ENCODE measurements around the gene NMT2. TPM values are rescaled to one million over a fixed set of nuclear protein-coding genes. Genes with fewer than 3 reads are reported as not detected.
A peak's percentile ranks its signal among the peaks of the same experiment; 100 is the strongest.

Gene NMT2
- total RNA-seq, 1 experiment from 2014 or later = 26.1 TPM

DNA sequence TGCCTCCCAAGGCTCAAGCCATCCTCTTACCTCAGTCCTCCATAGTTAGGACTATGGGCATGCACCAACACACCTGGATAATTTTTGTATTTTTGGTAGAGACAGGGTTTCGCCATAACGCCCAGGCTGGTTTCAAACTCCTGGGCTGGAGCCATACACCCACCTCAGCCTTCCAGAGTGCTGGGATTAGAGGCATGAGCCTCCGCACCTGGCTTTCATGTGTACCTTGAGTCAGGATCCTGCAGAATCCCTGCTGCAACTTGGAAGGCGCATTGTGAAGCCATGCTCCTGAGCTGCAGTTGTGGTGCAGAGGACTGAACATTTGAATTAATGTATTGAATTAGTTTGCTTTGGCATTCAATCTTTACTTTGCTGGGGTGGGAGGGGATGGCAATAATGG, 29.4 kb upstream of the NMT2 start (continued):
- TF ChIP-seq, protein P1, sequence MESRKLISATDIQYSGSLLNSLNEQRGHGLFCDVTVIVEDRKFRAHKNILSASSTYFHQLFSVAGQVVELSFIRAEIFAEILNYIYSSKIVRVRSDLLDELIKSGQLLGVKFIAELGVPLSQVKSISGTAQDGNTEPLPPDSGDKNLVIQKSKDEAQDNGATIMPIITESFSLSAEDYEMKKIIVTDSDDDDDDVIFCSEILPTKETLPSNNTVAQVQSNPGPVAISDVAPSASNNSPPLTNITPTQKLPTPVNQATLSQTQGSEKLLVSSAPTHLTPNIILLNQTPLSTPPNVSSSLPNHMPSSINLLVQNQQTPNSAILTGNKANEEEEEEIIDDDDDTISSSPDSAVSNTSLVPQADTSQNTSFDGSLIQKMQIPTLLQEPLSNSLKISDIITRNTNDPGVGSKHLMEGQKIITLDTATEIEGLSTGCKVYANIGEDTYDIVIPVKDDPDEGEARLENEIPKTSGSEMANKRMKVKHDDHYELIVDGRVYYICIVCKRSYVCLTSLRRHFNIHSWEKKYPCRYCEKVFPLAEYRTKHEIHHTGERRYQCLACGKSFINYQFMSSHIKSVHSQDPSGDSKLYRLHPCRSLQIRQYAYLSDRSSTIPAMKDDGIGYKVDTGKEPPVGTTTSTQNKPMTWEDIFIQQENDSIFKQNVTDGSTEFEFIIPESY (IDR thresholded peaks at IDR 0.05; ENCODE audit: extremely low read depth, insufficient replicate concordance, low read length) = no peak
- TF ChIP-seq TCF7L2 (IDR thresholded peaks at IDR 0.05; ENCODE audit: borderline replicate concordance, extremely low read depth, insufficient read depth, insufficient read length) (no peak), ELF1 (IDR thresholded peaks at IDR 0.05; ENCODE audit: borderline replicate concordance, low read depth) (no peak)

DNA sequence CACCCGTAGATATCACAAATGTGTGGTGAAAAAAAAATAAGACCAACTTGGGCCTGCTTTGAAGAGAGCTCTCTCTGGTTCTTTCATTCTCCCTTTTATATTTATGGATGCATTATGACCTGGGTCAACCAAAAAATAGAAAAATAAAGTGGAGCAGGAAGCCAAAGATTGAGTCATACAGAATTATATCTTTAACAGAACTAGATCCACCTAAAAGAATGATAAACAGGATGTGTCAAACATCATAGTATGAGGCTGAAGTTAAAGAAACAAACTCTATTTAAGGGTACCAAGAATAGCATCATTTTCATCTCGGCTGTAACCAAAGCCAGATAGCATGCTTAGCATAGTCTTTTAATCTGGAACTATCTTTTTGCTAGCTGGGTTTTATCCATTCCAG, 28.8 kb upstream of the NMT2 start:
- Histone ChIP-seq H3K27ac (ENCODE audit: low read depth, low read length) (no peak overlapping the region), H3K9ac (ENCODE audit: low read length) (no peak overlapping the region), H3K79me2 (ENCODE audit: insufficient read depth, low read length) (no peaks in the 10 kb centered on the region), H3K4me3 (replicated peaks in 1 of 2; ENCODE audit: low read depth in 1 of 2, low read length in 2 of 2) (no peak overlapping the region), H3K27me3 (ENCODE audit: insufficient read depth, low read length) (no peaks in the 10 kb centered on the region), H3K9me2 (ENCODE audit: insufficient read depth) (no peaks in the 10 kb centered on the region), H3K36me3 (ENCODE audit: control insufficient read depth in 1 of 2, insufficient read depth in 2 of 2, low read length in 2 of 2) (0 out of 4 replicates have a peak, but pooled peaks cover 0 to 5% of the 10 kb centered on the region in 2 experiments), H2AFZ (ENCODE audit: low read depth, low read length, poor library complexity, severe bottlenecking) (no peak overlapping the region), H3K9me3 (ENCODE audit: control insufficient read depth in 1 of 2, insufficient read depth in 1 of 2, low read depth in 1 of 2, low read length in 2 of 2) (no peaks in the 10 kb centered on the region), H3K4me2 (ENCODE audit: low read length) (peak overlapping the region; percentile 3; the same call in 1 of the 2 replicates), H3K4me1 (ENCODE audit: control insufficient read depth in 1 of 2, insufficient read depth in 2 of 2, low read length in 2 of 2) (peaks cover 35 to 63% of the 10 kb centered on the region in 2 experiments), H4K20me1 (ENCODE audit: insufficient read depth) (no peaks in the 10 kb centered on the region)
- ChIA-PET CTCF (interaction anchor here (1.1 kb wide), 1 partner anchor 12 kb away, joined by 3 read pairs; no protein-coding TSS in a partner anchor), RAD21 (ENCODE audit: low non-redundant PET in 1 of 2, low total read pairs in 2 of 2, uncharacterized antibody in 2 of 2, unreplicated experiment in 2 of 2) (no interaction called here), POLR2A (interaction anchor here (0.6 to 1.0 kb wide), 2 partner anchors 28 to 33 kb away, joined by 3 to 4 read pairs; no protein-coding TSS in a partner anchor)
- intact Hi-C loops (cut with micrococcal nuclease) = loop anchor here (1.0 kb wide), 1 partner anchor 86 kb away; no protein-coding TSS in a partner anchor
- TF ChIP-seq EZH2phosphoT487 (IDR thresholded peaks at IDR 0.05; ENCODE audit: borderline replicate concordance) (no peak), POLR2AphosphoS5 (IDR thresholded peaks at IDR 0.05; ENCODE audit: low read depth, low read length) (no peak), CBX3 (IDR thresholded peaks at IDR 0.05; ENCODE audit: low read depth) (no peak), ZNF274 (IDR thresholded peaks at IDR 0.05; ENCODE audit: low read depth, low read length) (no peak), TCF7L2 (IDR thresholded peaks at IDR 0.05; ENCODE audit: borderline replicate concordance, extremely low read depth, insufficient read depth, insufficient read length) (no peak), EGR1 (IDR thresholded peaks at IDR 0.05; ENCODE audit: low read depth) (no peak), SIN3A (IDR thresholded peaks at IDR 0.05; ENCODE audit: low read depth) (no peak), FOSL1 (IDR thresholded peaks at IDR 0.05; ENCODE audit: low read depth) (no peak)
- TF ChIP-seq, protein P2, sequence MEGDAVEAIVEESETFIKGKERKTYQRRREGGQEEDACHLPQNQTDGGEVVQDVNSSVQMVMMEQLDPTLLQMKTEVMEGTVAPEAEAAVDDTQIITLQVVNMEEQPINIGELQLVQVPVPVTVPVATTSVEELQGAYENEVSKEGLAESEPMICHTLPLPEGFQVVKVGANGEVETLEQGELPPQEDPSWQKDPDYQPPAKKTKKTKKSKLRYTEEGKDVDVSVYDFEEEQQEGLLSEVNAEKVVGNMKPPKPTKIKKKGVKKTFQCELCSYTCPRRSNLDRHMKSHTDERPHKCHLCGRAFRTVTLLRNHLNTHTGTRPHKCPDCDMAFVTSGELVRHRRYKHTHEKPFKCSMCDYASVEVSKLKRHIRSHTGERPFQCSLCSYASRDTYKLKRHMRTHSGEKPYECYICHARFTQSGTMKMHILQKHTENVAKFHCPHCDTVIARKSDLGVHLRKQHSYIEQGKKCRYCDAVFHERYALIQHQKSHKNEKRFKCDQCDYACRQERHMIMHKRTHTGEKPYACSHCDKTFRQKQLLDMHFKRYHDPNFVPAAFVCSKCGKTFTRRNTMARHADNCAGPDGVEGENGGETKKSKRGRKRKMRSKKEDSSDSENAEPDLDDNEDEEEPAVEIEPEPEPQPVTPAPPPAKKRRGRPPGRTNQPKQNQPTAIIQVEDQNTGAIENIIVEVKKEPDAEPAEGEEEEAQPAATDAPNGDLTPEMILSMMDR (IDR thresholded peaks at IDR 0.05 in 2 of 3, conservative IDR thresholded peaks at IDR 0.05 in 1 of 3; ENCODE audit: borderline replicate concordance in 1 of 3, insufficient read depth in 1 of 3, low read depth in 2 of 3, low read length in 2 of 3) = no peak
- no TSS peak for BruUV-seq (replicated peaks)
- DNase-seq (ENCODE audit: low read depth, low spot score) (no peak), ATAC-seq (no peak)
